ENCODE results near the gene ROR1.
"Not testable (repeated sequence)": the region's sequence is repeated elsewhere in the genome, so short reads cannot be mapped to it uniquely, and the experiment has no call there.

The ROR1 gene

DNA sequence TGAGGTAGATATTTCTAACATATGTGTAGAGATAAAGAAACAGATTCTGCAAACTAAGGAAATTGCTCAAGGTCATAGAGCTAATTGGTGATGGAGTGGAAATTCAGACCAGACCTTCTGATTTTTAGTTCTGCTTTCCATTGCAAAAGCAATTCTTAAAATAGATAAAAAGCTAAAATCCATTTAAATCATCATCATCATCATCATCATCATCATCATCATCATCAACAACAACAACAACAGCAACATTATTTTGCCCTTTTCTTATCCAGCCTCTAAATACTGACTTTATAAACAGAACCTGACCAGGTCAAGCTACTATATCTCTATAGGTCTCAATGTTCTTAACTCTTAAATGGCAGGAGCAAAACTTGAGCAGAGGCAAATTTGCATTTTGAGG, 14.0 kb upstream of the ROR1 start:
- no peak for DNase-seq (ENCODE audit: low spot score)

DNA sequence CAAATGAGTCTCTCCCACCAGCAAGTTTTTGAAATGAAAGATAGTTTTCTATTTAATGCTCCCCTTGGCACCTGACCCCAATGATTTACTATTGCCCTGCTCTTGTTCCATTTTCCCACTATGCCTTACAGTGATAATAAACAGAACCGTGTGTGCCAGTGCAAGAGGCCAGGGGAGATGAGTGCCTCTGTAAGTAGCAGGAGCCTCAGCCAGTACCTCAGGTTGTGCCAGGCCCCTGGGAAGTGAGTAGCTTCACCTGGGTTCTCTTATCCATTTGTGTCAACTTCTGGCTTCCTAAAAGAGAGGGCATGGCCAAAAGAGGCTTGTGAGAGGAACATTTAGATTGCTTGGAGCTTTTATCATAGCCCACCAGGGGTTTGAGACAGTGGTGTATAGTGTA, 3.4 kb upstream of the ROR1 start:
- no peak for DNase-seq (ENCODE audit: low spot score)

DNA sequence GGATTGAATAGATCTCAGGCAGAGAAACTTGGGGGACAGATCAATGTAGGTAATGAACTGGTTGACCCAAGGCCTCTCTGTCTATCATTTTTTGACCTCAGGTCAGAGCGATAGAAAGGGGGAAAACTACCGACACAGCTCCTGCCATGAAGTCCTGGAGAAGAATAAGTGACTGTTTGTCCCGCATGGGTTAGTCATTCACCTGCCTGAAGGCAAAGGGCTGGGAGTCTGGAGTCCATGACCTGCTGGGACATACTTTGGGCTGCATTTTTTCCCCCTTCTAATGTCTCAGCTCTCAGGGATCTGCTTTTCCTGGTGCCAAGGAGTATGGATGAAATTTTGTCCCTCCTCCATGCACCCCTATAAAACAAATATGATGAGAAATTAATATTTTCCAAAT, 1.6 kb upstream of the ROR1 start:
- no peak for DNase-seq (ENCODE audit: low spot score)

DNA sequence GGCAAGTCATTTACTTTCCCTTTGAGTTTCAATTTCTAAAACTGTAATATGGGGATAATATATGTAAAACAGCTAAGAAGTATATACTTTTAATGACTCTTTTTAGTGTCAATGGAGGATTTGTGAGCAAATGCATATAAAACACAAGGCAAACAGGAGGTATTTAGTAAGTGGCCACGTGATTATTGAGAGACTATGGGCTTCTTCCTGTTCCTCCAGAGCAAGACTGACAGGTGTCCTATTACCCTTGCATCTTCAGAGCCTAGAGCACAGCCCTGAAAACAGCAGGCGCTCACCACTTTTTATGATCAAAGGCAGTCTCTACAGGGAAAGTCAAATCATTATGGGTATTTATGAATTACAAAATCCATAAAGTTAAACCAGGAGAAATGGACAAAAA, 941 bp upstream of the ROR1 start:
- DNase-seq (ENCODE audit: low spot score), result no peak

DNA sequence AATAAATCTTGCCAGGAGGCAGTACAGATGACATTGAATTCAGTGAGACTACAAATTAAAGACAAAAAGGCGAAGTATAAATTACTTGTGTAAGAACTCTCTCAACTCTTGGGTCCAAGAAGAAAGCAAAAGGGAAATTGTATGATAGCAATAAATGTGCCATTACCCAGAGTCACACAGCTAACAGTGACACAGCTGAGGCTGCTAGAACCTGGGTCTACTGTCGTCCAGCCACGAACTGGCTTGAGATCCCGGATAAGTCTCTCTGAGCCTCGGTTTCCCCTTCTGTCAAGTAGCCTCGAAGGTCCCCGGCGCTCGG, 362 bp upstream of the ROR1 start:
- DNase-seq (ENCODE audit: low spot score), result no peak

DNA sequence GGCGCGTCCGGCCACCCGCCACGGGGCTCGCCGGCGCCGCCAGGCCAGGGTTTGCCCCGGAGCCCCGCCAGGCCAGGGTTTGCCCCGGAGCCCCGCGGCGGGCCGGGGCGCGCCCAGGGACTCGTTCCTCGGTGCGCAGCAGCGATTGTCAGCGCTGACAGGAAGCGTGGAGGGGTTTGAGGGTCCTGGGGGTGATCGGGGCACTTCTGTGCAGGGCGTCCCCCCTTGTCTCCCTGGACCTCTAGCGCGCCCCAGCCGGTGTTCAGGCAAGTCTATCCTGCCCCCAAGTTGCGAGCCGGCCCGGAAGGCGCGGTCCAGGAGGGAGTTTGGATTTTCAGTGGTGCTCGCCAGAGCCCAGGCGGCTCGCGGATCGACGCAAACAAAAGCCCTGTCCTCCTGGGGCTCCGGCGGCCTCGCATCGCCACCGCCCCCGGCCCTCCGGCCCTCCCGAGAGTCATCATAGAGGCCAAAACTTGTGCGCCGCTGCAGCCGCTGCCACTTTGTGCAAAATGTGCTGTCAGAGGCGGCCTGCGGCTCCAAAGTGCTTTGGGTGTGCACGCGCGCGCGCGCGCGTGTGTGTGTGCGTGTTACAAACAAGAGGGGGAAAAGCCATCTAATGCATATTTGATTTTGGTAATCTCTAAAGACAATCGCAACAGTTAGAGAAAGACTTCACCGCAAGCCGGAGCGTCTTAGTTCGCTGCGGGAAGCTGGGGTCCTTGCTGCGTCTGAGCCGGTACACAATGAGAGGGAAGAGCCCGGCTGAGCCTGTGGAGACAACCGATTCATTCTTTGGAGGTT, 1.0 kb downstream of the ROR1 start:
- no peak for DNase-seq (ENCODE audit: low spot score)

DNA sequence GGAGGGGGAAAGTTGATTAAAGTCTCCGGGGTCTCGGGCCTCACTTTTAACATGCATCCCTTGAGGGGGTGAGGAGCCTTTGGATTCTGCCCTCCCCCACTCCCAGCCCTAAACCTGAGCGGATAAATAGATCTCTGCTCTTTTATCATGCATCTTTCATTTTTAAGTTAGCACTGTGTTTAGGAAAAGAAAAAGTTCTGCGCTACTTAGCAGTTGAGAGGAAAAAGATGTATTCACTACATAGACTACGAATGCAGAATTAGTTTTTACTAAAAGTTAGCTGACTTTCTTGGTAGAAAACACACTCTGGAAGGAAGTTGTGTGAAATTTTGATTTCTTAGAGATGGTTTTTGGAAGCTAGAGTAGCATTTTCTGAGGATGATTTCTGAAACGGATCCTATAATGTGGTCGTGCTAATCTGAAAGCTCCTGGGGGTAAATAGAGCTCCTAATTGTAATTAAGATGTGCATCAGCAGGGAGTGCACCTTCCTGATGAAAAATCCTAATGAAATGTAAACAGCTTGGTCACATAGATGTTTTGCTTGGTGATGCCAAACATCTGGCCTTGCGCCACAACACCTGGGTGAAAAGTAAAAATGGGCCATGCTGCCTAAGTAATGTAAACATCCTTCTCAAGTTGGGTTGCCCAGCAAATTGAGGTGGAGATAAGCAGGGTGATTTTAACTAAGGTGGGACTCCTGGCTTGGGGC, 1.8 kb downstream of the ROR1 start:
- no peak for DNase-seq (ENCODE audit: low spot score)

DNA sequence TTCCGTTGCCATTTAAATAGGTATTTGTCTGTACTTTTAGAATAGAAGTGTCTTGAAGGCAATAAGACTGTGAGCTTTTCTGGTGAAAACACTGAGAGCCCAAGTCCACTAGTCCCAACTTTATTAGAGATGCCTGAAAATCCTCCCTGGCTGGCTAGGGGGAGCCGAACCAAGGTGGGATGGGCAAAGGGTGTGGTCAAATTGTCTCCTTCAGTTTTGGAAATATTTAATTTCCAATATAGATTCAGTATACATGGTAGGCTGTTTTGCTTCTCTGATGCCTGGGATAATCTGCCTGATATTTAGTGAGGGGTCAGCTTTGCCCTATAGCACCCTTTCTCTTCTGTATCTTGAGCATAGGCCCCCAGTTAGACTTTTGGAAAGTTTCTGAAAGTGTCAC, 3.5 kb downstream of the ROR1 start:
- no peak for DNase-seq (ENCODE audit: low spot score)

DNA sequence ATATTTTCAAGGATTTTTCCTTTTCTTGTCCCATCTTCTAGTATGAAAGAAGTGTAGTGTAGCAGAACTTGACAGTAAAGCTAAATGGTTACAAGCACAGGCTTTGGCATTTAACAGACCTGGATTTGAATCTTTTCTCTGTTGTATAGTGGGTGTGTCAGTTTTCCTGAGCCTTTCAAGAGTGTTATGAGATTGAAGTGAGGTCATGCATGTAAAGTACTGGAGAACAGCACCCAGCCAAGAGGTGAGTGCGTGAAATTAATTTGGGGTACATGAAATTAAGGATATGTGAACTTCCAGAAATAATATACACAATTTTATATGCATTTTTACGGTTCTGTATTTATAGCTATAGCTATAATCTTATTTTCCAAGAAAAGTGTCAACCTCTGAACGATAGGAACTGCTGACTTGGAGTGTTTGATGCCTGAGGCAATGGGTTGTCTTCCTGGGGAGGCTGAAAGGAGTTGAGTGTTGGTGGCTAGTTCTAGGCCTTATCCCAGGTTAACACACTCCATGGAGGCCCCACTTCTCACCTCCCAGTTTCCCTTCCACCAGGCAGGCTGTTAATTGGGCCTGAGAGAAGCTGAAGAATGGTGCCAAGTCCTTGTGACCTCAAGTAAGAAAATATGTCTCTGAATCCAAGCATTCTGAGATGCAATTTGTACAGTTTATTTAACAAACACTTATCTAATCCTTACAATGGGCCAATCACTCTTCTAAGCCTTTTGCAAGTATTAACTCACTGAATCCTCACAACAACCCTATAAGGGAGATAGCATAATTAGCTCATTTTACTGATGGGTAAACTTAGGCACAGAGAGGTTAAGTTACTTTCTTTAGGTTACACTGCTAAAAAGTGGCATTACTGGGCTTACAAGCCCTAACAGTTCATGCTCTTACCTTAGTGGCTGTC, 4.4 kb downstream of the ROR1 start:
- no peak for DNase-seq (ENCODE audit: low spot score)

DNA sequence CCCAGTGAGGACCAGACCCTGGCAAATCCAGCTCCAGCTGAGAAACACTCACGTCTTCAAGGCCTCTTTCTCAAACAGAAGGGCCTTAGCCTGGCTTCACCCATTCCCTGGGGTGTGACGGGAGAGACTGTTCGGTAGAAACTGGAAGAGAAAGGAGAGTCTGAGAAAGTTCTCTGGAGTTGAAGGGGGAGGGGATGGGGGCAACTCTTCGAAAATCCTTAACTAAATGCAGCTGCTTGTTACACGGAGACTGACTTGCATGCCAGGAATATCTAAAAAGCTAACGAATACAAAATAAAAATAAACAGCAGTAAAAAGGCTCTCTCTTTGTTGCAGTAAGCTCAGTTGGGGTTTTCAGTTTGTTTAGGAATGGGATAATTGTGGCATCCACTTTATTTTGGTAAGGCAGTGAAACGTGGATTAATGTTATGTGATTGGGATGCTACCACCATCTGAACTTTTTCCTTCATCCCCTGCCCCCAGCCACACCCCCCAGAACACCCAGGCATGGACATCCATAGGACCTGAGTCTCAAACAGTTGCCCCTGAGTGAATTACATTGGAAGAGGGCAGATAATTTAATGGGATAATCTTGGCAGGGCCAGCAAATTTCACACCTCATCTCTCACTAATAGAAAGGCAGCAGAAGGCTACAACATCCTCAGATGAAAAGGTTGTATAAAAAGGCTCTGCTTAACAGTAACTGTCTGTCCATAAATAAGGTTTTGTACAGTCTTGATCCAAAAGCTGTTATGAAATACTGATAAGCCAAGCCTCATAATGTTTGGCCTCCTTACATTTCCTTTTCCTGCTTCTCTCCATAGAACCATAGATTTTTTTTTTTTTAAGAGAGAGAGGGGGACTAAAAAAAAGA, 5.8 kb downstream of the ROR1 start:
- DNase-seq (ENCODE audit: low spot score), result no peak

DNA sequence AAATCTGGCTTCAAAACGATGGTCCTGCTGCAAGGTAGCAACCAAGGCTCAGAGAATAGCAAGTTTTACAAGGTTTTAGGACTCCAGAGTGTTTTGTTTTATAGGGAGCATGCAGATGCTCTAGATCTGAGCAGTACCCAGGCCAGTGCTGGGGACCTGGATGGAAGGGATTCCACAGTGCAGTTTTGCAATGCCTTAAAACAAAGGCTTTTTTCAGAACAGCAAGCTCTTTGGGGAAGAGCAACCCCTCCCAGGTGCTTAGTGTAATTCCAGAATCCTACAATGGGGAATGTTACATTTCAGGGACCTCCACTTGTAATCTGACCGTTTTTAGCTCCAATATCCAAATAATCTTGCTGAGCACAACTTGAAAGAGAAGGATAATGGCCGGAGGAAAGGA, 6.7 kb downstream of the ROR1 start:
- no peak for DNase-seq (ENCODE audit: low spot score)

DNA sequence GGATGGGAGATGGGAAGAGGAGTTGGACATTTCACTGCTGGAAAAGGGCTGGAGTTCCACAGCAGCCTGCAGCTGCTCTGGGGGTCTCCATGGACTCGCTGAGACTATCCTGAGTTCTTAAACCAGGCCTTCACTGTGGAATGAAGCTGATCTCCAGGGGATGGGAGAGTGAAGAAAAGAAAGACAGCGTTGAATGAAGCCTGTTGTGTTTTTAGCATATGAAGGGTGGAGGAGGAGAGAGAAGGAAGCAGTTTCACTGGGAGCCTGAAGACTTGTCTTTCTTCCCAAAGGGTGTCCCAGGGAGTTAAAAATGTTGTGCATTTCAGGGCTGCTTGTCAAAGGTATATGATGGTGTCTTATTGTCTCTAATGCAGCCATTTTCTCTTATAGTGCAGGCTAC, 9.2 kb downstream of the ROR1 start:
- no peak for DNase-seq (ENCODE audit: low spot score)

DNA sequence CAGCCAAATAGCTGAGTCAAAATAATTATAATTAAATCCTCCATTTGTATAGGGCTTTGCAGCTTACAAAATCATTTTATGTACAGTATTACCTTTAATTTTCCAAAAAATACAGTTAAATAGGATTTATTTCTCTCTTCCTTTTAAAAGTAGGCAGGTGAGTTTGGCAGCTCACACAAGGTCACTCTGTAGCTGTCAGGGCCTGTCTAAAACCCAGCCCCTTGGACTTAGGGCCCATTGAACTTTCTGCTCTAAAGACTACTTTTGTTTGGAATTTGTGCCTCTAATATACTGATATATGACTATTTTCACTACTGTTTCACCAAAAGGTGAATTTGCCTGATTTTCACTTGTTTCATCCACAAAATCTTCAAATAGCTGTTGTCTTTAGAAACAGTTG, 10.3 kb downstream of the ROR1 start:
- DNase-seq (ENCODE audit: low spot score), result no peak

DNA sequence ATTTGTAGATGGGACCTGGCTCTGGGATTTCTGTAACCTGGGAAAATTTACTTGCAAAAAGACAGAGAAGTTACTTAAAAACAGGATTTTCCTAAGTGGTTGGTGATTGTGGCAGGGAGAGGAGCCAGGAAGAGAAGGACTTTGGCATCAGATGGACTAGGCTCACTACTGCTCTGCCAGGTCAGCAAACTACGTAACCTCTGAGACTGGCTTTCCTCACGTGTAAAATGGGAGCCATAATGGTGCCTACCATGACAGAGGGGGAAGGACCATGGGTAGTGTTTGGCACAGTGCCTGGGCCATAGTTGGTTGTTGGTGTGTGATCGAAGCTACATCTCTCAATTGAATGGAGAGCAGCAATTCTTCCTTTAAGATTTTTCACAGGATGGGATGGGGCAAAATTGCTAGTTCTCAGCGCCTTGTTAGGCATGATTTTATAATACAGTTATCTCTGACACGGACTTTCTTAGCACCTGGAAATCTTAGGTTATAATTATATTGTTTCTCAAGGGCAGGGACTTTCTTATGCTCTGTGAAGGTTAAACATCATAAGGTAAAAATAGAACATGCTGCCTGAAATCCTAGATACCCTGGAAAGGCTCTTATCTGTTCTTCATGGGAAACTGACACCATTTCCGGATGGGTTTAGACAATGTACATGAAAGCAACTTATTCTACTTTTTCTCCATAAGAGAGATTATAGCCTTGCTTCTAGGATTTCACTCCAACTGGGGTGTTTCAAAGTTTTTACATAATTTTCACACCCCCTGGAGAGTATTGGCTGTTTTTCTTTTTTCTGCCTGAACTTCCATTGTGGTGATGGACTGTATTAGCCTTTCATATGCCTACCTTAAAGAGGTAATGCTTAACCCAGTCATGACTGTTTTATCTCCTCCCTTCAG, 10.9 kb downstream of the ROR1 start:
- no peak for DNase-seq (ENCODE audit: low spot score)

DNA sequence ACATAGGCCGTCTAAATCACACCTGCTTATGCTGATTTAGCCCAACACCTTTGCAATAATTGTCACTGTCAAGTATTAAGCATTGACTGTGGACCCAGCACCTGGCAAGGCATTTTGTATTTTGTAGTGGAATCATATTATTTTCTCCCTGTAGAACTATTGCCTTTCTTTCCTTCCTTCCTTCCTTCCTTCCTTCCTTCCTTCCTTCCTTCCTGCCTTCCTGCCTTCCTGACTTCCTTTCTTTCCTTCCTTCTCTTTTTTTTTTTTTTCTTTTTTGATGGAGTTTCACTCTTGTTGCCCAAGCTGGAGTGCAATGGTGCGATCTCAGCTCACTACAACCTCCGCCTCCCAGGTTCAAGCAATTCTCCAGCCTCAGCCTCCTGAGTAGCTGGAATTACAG, 13.5 kb downstream of the ROR1 start:
- DNase-seq (ENCODE audit: low spot score), result not testable (repeated sequence)

DNA sequence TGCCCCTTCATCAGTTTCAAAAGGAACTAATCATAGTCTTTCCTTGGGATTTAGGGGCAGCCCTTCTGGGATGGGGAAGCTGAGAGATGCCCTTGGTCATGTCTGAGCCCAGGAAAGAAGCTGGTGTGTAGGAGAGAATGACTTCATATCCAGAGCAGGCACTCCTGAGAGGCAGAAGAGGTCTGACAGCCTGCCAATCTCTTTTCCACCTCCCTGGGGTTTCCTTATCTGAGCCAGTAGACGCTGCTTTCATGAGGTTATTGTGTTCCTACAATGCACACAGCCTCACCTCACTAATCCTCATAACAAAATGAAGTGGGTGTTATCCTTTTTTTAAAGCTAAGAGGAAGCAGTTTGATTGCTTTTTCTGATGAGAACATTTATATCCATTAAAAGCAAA, 14.1 kb downstream of the ROR1 start:
- no peak for DNase-seq (ENCODE audit: low spot score)

DNA sequence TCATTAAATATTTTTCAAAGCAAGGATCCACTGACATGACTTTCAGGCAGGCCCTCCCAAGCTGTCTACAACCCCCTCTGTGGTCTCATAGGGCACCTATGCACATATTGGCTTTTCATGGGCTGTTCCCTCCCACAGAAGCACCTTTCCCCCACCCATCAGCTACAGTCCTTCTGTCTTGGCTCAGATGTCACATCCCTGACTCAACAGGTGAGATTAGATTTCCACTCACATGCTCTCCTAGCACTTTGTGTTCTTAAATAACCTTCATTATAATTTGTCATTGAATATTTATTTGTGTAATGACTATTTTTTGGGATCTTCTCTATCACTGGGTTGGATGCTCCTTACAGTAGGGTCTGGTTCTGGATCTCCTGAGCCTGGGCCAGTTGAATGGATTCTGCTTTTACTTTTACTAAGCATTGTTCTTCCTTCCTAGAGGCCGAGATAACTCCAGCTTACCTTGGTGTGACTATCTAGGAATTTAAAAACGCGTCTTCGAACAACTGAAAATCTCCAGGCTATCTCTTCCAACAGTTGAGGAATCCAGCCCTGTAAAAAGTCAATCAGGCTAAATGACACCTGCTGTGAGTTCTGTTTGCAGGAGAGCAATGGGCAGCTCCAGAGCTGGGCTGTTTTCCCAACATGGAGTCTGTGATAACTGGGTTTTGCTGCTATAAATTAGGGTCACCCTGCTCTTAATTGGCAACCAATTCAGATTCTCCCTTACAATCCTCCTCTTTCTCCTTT, 16.2 kb downstream of the ROR1 start:
- no peak for DNase-seq (ENCODE audit: low spot score)

DNA sequence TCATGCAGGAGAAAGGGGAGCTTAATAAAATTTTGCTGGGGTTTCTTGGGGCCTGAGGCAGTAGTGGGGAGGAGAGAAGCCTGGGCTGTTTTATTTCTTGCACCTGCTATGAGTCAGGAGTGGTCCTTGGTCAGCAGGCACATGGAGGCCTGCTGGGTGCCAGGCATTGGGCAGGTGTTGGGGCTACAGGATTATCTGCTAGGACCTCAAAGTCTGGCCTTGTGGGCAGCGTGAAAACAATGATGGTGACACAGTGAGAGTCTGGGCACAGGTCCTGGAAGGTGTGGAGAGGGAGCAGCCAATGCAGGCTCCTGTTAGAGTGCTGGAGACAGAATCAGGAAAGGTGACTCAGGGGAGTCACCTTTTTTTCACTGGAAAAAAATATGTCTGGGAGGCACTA, 17.2 kb downstream of the ROR1 start:
- DNase-seq (ENCODE audit: low spot score), result no peak

DNA sequence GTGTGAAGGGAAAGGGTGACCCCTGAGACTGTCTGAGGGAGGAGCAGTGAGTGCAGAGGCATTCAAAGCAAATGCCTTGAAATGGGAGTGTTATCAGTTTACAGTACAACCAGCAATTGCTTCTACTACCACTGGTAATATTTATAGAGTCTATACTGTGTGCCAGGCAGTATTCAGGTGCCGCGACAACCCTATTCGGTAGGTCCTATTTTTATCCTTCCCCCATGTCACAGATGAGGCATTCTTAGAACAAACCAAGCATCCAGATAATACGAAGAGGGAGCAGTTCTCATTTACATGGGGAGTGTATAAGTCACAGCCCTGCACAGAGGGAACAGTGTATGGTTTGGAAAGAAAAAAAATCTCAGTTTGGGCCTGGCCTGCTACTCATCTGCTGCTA, 18.3 kb downstream of the ROR1 start:
- no peak for DNase-seq (ENCODE audit: low spot score)

DNA sequence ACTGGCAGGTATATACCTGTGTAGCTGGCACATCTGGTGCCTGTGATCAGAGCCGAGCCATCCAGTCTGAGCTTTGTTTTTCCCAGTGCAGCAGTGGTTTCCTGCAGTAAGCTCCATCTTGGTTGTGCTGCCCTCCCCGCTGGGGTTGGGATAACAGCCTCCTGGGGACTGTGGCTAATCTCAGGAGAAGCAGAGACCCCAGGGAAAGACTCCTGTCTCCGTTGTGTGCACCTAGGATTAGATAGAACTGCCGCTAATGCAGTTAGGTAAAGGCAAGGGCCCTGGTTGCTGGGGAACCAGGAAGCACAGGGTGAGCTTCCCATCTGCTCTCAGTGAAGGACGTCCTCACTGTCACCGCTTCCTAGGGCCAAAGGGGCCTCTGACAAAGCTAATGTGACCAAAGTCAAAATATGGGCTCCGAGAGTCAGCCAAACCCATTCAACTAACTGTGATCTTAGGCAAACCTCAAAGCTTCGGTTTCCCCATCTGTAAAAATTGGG, 20.0 kb downstream of the ROR1 start:
- DNase-seq (ENCODE audit: low spot score), result no peak
